GM21529 (cell line): ENCODE data around the gene ZBTB22.

Experiments
- ATAC-seq: cut with Tn5 transposase; IDR thresholded peaks from one replicate; pipeline ENCODE4 v1.9.1; 2021; ENCODE audit not compliant: unreplicated experiment

The ZBTB22 gene

DNA sequence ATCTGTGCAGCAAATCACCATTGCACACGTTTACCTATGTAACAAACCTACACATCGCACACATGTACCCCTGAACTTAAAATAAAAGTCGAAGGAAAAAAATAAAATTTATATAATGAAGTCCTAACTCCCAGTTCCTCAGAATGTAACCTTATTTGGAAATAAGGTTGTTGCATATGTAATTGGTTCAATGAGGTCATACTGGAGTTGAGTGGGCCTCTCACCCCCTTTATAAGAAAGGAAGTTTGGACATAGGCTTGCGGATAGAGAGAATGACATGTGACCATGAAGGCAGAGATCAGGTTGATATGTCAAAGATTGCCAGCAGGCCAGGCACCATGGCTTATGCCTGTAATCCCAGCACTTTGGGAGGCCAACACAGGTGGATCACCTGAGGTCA lies 16.1 kb upstream of the ZBTB22 start:
- no peak for ATAC-seq

DNA sequence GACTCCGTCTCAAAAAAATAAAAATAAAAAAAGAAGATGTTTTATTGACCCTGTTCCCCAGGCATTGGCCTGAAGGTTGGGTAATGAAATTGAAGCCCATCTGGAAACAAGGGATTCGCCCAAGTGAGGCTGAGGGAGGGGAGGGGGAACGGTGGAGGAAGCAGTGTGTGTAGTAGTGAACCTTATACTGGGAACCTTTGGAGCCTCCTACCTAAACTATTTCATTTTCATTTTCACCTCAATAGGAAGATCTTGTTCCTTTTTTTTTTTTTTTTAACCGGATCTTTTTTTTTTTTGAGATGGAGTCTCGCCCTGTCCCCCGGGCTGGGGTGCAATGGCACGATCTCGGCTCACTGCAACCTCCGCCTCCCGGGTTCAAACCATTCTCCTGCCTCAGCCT lies 13.2 kb upstream of the ZBTB22 start:
- no peak for ATAC-seq

DNA sequence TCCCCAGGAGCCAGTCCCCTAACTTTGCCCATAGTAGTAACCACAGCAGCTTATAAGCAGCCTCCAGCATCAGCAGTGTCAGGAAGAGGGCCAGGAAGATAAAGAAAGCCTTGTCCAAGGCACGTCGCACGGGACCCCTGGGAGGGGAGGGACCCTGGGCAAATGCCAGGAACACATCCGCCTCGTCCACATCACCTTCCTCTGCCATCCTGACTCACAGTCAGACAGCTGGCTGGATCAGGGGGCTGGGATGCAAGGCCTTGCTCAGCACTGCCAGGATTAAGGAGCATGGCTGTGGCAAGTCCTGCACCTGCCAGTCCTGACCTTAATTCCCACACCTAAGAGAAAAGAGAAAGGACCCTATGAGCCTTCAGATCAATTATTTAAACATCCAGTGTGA lies 11.5 kb upstream of the ZBTB22 start:
- ATAC-seq = no peak

- no peak for ATAC-seq
These were observed 6.6 kb upstream of the ZBTB22 start for GRCh38 chr6:33324125-33324524.

DNA sequence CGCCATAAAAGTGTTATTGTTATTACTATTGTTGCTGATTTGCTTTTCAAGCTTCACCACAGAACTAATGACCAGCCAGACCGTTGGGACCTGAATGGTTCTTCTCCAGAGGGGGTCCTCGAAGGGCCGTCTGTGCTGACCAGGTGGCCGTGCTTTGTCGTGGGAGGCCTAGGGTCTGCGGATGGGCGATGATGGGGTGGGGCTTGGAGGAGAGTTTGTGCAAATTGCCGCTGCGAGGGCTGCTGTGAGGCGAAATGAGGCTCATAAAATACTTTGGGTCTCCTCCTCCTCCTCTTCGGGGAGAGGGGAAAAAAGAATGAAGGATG lies 6.0 kb upstream of the ZBTB22 start:
- ATAC-seq = peak; percentile 10

DNA sequence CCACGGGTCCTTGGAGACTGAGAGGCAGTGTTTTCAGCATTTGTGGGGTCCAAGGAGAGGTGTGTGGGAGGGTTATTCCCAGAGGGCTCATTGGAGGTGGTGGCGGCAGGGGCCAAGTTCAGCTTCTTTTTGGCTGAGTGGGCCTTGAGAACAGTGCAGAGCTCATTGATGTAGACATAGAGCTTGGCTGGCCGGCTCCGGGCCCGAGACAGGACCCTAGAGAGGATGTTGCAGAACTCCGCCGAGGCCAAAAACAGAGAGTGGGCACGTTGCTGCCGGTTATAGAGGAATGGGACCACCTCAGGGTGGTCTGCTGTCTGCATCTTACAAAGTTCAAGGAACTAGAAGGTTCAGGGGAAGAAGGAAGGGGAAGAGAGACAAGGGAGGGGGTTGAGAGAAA lies 3.7 kb upstream of the ZBTB22 start:
- ATAC-seq = no peak

GRCh38 chr6:33320315-33321181 lies 3.0 kb upstream of the ZBTB22 start:
- no peak for ATAC-seq

DNA sequence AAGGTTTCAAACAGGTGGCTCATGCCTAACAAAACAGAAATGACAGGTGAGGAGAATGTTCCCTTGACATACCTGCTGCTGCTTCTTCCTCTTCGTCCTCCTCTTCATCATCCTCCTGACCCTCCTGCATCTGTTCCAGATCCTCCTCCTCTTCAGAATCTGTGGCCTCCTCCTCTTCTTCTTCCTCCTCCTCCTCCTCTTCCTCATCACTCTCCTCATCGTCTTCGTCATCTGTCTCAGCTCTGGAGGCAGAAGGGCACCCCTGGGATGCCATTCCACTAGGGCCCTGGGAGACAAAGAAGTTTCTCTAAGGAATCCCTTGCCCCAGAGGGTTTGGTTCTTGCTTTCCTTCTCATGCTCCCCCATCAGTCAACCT lies 2.4 kb upstream of the ZBTB22 start:
- ATAC-seq = no peak

DNA sequence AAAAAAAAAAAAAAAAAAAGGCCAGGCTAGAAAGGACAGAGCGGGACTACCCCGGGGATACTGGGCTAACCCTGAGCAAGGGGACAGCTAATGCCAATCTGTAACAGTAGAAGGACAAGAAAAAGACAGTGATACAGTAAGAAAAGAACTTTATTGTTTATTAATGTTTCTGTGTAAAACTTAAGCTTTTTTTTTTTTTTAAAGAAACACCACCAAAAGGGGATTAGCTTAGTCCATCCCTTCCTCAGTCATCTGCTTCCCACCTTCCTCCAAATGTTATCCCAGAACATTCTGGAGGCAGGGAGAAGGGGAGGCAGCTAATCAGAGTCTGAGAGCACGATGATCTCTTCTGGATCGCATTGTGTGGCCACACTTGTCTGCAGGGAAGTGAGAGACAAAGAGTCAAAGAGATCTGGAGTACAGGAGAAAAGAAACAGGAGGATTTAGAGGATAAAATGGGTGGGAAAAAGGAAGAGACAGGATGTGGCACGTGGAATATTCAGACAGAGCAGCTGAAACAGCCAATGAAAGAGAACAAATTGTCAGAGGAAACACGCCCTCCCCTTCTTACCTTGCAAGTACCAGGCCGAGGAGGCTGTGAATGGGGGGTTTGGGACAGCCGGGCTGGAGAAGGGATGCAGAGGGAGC lies 1.0 kb upstream of the ZBTB22 start:
- no peak for ATAC-seq

DNA sequence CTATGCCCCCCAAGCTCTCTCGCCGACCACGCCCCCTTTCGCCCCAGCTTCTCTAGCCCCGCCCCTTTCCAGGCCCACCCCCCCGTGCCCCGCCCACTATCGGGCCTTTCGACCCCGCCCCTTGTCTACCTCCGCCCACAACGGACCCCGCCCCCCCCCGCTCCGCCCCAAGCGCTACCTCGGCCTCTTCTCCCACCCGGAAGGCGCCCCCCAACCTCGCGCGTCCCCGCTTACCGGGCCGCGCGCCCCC lies 200 bp downstream of the ZBTB22 start:
- ATAC-seq = no peak

GRCh38 chr6:33316603-33317418 lies 733 bp downstream of the ZBTB22 start:
- ATAC-seq = no peak

- no peak for ATAC-seq
These were observed 1.5 kb downstream of the ZBTB22 start for GRCh38 chr6:33315793-33316602.

- ATAC-seq = no peak
These were observed 2.4 kb downstream of the ZBTB22 start for GRCh38 chr6:33314943-33315792.

DNA sequence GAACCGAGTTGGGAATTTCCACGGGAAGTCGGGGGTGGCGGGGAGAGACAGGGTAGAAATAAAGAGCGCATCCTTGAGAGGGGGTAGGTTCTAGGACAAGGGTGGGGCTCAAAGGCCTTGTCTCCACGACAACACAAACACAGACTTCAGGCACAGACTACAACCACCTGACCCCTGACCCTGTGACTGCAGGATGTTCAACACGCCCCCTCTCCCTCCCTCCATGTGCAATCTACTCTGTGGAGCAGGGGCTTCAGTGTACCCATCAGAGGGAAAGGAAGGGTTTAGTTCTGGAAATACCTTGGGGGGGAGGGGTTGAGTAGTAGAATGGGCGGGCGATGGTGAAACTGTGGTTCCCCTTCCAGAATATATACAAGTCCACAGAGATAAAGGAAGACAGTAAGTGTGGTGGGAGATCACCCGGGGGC lies 3.0 kb downstream of the ZBTB22 start:
- ATAC-seq = no peak

DNA sequence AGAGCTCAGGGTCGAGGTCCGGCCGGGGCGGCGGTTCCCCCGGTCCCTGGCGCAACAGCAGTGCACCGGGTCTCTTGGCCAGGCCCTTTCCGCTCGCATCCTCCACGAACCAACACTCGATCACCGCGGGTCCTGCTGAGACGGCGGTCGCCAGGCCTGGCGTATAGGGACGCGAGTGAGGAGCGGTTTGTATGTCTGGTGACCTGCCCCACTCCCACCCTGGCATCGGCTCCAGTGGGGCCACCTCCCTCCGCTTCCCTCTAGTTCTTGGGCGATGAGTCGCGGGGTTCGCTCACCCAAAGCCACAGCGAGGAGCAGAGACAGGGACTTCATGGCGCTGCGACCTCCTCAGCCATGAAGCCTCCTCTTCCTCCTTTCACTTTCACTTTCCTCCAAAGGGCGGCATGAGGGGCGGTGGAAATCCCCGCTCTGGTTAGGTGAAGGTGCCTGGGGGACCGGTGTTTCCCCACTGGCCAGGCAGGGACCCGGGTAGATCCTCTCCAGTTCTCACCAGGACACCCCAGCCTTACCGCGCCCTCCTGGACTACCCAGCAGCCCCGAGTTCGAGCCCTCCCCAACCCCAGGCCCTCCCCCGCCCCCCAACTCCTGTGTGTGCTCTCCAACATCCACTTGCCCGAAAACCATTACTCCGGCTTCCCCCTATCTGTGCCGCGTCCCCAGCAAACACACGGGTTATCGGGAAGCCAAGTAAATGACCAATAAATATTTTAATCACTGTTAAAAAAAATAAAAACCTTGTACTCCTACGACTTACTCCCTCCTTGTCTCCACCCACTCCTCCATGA lies 3.6 kb downstream of the ZBTB22 start, which contains the start of gene TAPBP:
Gene TAPBP (minus strand): TSS at position 370 of the 806 bp plus-strand sequence. CDS start 37 bp downstream, at position 333.
- ATAC-seq = peak; percentile 38

DNA sequence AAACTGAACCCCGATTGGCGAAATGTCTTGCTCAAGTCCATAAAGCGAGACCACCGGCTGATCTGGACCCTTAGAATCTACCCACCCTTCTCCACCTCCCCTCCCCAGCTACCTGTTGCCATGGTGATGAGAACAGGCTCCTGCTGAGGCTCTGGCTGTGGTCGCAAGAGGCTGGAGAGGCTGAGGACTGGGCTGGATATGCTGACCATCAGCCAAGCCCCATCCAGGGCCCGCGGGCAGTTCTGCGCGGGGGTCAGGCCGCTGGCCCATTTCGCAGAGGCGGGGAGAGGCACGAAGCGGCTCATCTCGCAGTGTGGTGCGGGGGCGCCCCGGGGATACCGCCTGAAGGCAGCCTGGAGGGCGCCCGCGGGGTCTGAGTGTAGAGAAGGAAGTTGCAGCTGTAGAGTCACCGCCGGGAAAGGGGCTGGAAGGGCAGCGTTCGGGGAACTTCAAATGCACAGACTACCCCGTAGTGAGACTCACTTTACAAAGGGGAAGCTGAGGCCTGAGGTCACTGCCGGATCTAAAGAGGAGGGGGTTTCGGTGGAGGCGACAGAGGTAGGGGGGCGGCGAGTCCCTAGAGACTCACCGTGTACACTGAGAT lies 4.3 kb downstream of the ZBTB22 start:
- no peak for ATAC-seq

DNA sequence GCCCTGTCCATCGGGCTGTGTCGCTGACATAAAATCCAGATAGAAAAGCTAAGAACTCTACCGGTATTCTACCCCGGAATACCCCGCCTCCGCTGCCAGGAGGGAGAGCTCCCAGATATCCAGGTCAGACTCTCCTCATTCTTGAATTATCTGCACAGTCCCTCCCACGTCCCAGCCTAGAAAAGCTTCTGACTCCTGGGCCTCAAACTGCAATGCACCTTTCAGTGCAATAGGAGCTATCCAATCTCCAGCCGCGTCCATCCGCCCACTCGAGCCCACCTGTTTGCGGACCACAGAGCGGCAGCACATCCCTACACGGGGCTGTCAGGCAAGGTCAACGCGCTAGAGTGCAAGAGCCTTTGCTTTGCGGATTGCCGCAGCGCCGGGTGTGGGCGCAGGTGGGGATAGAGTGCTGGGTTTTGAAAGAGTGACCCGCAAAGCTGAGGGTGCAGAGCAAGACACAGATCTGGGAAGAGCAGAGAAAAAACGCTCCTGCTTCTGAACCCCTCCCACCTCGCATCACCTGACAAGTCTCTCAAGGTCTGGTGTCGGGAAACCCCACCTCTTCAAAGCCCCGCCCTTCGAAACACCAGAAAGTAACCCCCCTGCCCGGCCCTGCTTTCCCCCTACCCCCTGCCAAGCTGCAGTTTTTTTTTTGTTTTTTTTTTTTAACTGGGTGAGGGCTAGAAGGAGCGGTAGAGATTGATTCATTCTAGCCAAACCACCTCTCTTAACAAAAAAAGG lies 5.0 kb downstream of the ZBTB22 start:
- no peak for ATAC-seq

DNA sequence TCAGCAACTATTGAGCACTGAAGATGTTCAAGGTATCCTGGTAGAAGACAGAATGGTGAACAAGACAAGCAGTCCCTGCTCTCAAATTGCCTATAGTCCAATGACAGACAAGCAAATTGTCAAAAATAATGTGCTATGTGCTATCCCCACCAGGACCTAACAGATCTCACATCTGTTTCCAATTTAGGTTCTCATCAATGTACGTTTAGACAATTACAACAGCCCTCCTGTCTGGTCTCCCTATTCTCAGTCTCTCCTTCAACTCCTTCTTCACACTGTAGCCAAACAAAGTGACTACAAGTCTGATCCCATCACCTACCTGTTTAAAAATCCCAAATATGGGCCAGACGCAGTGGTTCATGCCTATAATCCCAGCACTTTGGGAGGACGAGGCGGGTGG lies 11.2 kb downstream of the ZBTB22 start:
- ATAC-seq = no peak
